ENCODE data around the gene LOXL1. TPM values are rescaled to one million over a fixed set of nuclear protein-coding genes. Genes with fewer than 3 reads are reported as not detected.

Gene LOXL1
- total and polyA plus RNA-seq, 5 experiments from 2014 or later, result 0.80 to 2.0 (median 1.3) TPM

Other genes starting within 250 kb of the LOXL1 start
- gene CD276, start 242.1 kb upstream of the LOXL1 start, total RNA-seq, result under 1 TPM; 0.49 to 0.63 TPM
- not detected for gene CD276, start 242.1 kb upstream of the LOXL1 start, polyA plus RNA-seq
- gene INSYN1, start 173.1 kb upstream of the LOXL1 start, total RNA-seq, result not detected
- gene INSYN1, start 173.1 kb upstream of the LOXL1 start, polyA plus RNA-seq, result not detected
- not detected for gene TBC1D21, start 52.9 kb upstream of the LOXL1 start, total RNA-seq
- not detected for gene TBC1D21, start 52.9 kb upstream of the LOXL1 start, polyA plus RNA-seq
- 10 to 100 TPM; 10.4 to 10.8 TPM for gene STOML1, start 65.8 kb downstream of the LOXL1 start, total RNA-seq
- gene STOML1, start 65.8 kb downstream of the LOXL1 start, polyA plus RNA-seq, result 10 to 100 TPM in 2 of 3 donors, 1 to 10 TPM in 1; 9.6 to 15.6 (median 12.6) TPM
- 10 to 100 TPM; 53.1 to 57.9 TPM for gene PML, start 68.3 kb downstream of the LOXL1 start, total RNA-seq
- gene PML, start 68.3 kb downstream of the LOXL1 start, polyA plus RNA-seq, result 10 to 100 TPM; 12.2 to 26.9 (median 19.7) TPM
- gene GOLGA6A, start 156.1 kb downstream of the LOXL1 start, total RNA-seq, result under 1 TPM; 0.16 to 0.39 TPM
- under 1 TPM in 1 of 3 donors, not detected in 2; 0.05 TPM for gene GOLGA6A, start 156.1 kb downstream of the LOXL1 start, polyA plus RNA-seq
- not detected for gene ISLR2, start 204.1 kb downstream of the LOXL1 start, total RNA-seq
- gene ISLR2, start 204.1 kb downstream of the LOXL1 start, polyA plus RNA-seq, result not detected
- not detected for gene ISLR, start 247.2 kb downstream of the LOXL1 start, total RNA-seq
- gene ISLR, start 247.2 kb downstream of the LOXL1 start, polyA plus RNA-seq, result not detected